Measurements from ENCODE around the gene BBS4. TPM values are rescaled to one million over a fixed set of nuclear protein-coding genes. Genes with fewer than 3 reads are reported as not detected.
"Not testable (repeated sequence)": the region's sequence is repeated elsewhere in the genome, so short reads cannot be mapped to it uniquely, and the experiment has no call there.

BBS4 gene
- total and polyA plus RNA-seq, 2 donors, result 15.7 to 20.7 TPM

DNA sequence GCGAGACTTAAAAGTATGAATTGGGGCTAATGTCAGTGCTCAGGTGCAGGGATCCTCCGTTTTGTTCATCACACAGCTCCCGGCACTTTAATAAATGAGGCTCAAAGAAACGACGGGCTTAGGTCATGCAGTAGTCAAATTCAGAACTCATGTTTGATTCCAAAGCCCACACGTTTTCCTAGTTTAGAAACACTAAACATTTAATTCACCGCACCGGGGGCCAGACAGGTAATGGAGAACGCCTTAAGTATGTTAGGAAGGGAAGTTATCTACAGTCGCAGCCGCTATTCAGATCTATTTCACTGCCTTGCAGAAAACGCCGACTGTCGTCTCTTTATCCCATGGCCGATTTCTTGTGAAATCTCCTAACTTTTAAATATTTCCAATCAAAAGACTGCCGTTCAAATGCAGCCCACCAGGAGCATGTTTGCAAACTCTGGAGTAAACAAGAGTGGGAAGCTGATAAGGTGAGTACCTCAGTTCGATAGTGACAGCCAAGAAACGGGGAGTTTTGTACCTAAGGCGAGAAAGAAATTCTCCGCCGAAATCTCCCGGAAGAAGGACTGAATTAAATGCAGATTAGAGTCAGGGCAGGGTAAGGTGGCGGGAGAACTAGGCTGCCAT is 594 bp upstream of the BBS4 start:
- Histone ChIP-seq H3K27me3 (ENCODE audit: control insufficient read depth in 2 of 2, insufficient read depth in 1 of 2, low read length in 1 of 2) (no peaks in the 10 kb centered on the region), H3K4me1 (ENCODE audit: control insufficient read depth in 2 of 2, insufficient read depth in 2 of 2, low read length in 2 of 2) (peaks cover 0 to 7% of the 10 kb centered on the region in 2 donors), H3K9me3 (ENCODE audit: control insufficient read depth in 2 of 2, insufficient read depth in 1 of 2, low read length in 1 of 2) (no peaks in the 10 kb centered on the region), H3K36me3 (ENCODE audit: control insufficient read depth in 2 of 2, insufficient read depth in 2 of 2, low read length in 1 of 2) (no peaks in the 10 kb centered on the region), H3K4me3 (ENCODE audit: low read length in 2 of 2) (peak overlapping the region; percentile 74 to 77), H3K27ac (ENCODE audit: low read depth in 1 of 2, low read length in 1 of 2) (peak overlapping the region; percentile 79 to 92)
- 28% methylated on average over 23 of the region's 23 CpGs for WGBS
- peak in 1 of 9 donors; percentile 5 for DNase-seq (ENCODE audit: low read depth in 6 of 9, low spot score in 9 of 9)

DNA sequence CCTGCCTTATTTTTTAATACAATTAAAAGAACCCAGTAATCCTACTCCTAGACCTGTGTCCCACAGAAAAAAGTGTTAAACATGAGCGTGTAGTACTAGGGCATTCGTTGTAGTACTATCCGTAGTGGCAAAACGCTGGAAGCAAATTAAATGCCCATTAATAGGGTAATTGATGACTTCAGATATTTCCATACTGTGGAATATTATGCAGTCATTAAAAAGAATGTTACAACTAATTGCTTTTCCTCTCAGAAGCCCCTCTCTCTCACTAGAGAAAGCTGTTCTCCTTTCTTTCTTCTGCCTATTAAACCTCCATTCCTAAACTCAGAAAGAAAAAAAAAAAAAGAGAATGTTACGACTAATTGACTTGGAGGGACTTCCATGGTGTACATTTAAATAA is 2.7 kb downstream of the BBS4 start:
- Histone ChIP-seq H3K27ac (ENCODE audit: low read depth in 1 of 2, low read length in 1 of 2) (no peak overlapping the region), H3K4me3 (ENCODE audit: low read length in 2 of 2) (no peak overlapping the region), H3K36me3 (ENCODE audit: control insufficient read depth in 2 of 2, insufficient read depth in 2 of 2, low read length in 1 of 2) (no peaks in the 10 kb centered on the region), H3K27me3 (ENCODE audit: control insufficient read depth in 2 of 2, insufficient read depth in 1 of 2, low read length in 1 of 2) (no peaks in the 10 kb centered on the region), H3K9me3 (ENCODE audit: control insufficient read depth in 2 of 2, insufficient read depth in 1 of 2, low read length in 1 of 2) (no peaks in the 10 kb centered on the region), H3K4me1 (ENCODE audit: control insufficient read depth in 2 of 2, insufficient read depth in 2 of 2, low read length in 2 of 2) (peaks cover 0 to 7% of the 10 kb centered on the region in 2 donors)
- DNase-seq (ENCODE audit: low read depth in 6 of 9, low spot score in 9 of 9), result no peak
- WGBS, result 98% methylated on average over 5 of the region's 5 CpGs

DNA sequence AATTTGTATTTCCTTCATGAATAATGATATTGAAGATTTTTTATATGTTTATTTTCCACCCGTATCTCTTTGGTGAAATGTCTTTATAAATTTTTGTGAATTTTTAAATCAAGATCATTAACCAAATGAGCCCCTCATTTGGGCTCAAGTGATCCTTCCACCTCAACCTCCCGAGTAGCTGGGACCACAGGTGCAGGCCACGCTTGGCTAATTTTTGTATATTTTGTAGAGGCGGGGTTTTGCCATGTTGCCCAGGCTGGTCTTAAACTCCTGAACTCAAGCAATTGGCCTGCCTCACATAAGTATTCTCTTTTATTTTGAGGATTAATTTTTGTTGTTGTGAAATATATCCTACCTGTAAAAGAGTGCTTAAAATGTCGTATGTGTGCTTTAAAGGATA is 4.9 kb downstream of the BBS4 start:
- no peaks in the 10 kb centered on the region for H3K9me3 ChIP-seq (ENCODE audit: control insufficient read depth in 2 of 2, insufficient read depth in 1 of 2, low read length in 1 of 2)
- H3K36me3 ChIP-seq (ENCODE audit: control insufficient read depth in 2 of 2, insufficient read depth in 2 of 2, low read length in 1 of 2), result no peaks in the 10 kb centered on the region
- no peak overlapping the region for H3K27ac ChIP-seq (ENCODE audit: low read depth in 1 of 2, low read length in 1 of 2)
- no peak overlapping the region for H3K4me3 ChIP-seq (ENCODE audit: low read length in 2 of 2)
- H3K4me1 ChIP-seq (ENCODE audit: control insufficient read depth in 2 of 2, insufficient read depth in 2 of 2, low read length in 2 of 2), result peaks cover 0 to 3% of the 10 kb centered on the region in 2 donors
- no peaks in the 10 kb centered on the region for H3K27me3 ChIP-seq (ENCODE audit: control insufficient read depth in 2 of 2, insufficient read depth in 1 of 2, low read length in 1 of 2)
- 95% methylated on average over 5 of the region's 5 CpGs for WGBS
- DNase-seq (ENCODE audit: low read depth in 6 of 9, low spot score in 9 of 9), result no peak

DNA sequence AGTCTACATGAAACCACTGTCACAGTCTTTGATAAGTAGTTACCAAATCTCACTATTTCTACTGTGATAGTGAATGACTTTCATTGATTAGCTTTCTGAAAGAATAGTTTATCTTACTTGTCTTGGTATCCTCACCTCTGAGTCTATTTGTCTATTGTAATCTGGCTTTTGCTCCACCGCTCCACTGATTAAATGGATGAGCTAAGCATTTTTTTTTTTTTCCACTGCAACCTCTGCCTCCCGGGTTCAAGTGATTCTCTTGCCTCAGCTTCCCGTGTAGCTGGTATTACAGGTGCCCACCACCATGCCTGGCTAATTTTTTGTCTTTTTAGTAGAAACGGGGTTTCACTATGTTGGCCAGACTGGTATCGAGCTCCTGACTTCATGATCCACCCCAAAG is 12.9 kb downstream of the BBS4 start:
- Histone ChIP-seq H3K9me3 (ENCODE audit: control insufficient read depth in 2 of 2, insufficient read depth in 1 of 2, low read length in 1 of 2) (no peaks in the 10 kb centered on the region), H3K4me3 (ENCODE audit: low read length in 2 of 2) (no peak overlapping the region), H3K4me1 (ENCODE audit: control insufficient read depth in 2 of 2, insufficient read depth in 2 of 2, low read length in 2 of 2) (no peaks in the 10 kb centered on the region), H3K27ac (ENCODE audit: low read depth in 1 of 2, low read length in 1 of 2) (no peak overlapping the region), H3K27me3 (ENCODE audit: control insufficient read depth in 2 of 2, insufficient read depth in 1 of 2, low read length in 1 of 2) (no peaks in the 10 kb centered on the region), H3K36me3 (ENCODE audit: control insufficient read depth in 2 of 2, insufficient read depth in 2 of 2, low read length in 1 of 2) (no peaks in the 10 kb centered on the region)
- DNase-seq (ENCODE audit: low read depth in 6 of 9, low spot score in 9 of 9), result no peak
- WGBS, result 98% methylated on average over 5 of the region's 5 CpGs

DNA sequence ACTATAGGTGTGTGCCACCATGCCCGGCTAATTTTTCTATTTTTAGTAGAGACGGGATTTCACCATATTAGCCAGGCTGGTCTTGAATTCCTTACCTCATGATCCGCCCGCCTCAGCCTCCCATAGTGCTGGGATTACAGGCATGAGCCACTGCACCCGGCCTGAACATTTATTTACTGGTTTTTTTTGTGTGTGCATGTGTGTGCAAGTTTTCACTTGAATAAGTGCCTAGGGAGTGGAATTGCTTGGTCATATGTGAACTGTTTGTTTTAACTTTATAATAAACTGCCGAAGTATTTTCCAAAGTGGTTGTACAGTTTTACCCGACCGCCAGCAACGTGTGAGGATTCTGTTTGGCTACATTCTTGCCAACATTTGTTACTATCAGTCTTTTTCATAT is 14.1 kb downstream of the BBS4 start:
- DNase-seq (ENCODE audit: low read depth in 6 of 9, low spot score in 9 of 9), result no peak
- no peaks in the 10 kb centered on the region for H3K36me3 ChIP-seq (ENCODE audit: control insufficient read depth in 2 of 2, insufficient read depth in 2 of 2, low read length in 1 of 2)
- H3K9me3 ChIP-seq (ENCODE audit: control insufficient read depth in 2 of 2, insufficient read depth in 1 of 2, low read length in 1 of 2), result no peaks in the 10 kb centered on the region
- no peak overlapping the region for H3K27ac ChIP-seq (ENCODE audit: low read depth in 1 of 2, low read length in 1 of 2)
- H3K4me1 ChIP-seq (ENCODE audit: control insufficient read depth in 2 of 2, insufficient read depth in 2 of 2, low read length in 2 of 2), result no peaks in the 10 kb centered on the region
- H3K27me3 ChIP-seq (ENCODE audit: control insufficient read depth in 2 of 2, insufficient read depth in 1 of 2, low read length in 1 of 2), result no peaks in the 10 kb centered on the region
- 98% methylated on average over 9 of the region's 9 CpGs for WGBS
- H3K4me3 ChIP-seq (ENCODE audit: low read length in 2 of 2), result no peak overlapping the region

DNA sequence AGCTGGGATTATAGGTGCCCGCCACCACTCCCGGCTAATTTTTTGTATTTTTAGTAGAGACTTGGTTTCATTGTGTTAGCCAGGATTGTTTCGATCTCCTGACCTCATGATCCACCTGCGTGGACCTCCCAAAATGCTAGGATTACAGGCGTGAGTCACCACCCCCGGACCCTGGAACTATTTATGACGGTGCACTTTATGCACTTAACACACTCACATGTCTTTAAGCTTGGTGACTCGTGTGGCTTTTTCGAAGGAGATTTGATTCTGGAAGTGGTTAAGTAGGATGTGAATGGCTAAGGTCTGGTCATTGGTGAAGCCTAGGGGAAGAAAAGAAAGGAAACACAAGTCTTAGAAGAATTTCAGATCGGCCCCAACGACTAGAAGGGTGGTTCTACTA is 20.3 kb downstream of the BBS4 start:
- Histone ChIP-seq H3K27ac (ENCODE audit: low read depth in 1 of 2, low read length in 1 of 2) (no peak overlapping the region), H3K9me3 (ENCODE audit: control insufficient read depth in 2 of 2, insufficient read depth in 1 of 2, low read length in 1 of 2) (no peaks in the 10 kb centered on the region), H3K4me1 (ENCODE audit: control insufficient read depth in 2 of 2, insufficient read depth in 2 of 2, low read length in 2 of 2) (no peaks in the 10 kb centered on the region), H3K4me3 (ENCODE audit: low read length in 2 of 2) (no peak overlapping the region), H3K27me3 (ENCODE audit: control insufficient read depth in 2 of 2, insufficient read depth in 1 of 2, low read length in 1 of 2) (no peaks in the 10 kb centered on the region), H3K36me3 (ENCODE audit: control insufficient read depth in 2 of 2, insufficient read depth in 2 of 2, low read length in 1 of 2) (no peaks in the 10 kb centered on the region)
- WGBS, result 97% methylated on average over 11 of the region's 11 CpGs
- DNase-seq (ENCODE audit: low read depth in 6 of 9, low spot score in 9 of 9), result no peak

DNA sequence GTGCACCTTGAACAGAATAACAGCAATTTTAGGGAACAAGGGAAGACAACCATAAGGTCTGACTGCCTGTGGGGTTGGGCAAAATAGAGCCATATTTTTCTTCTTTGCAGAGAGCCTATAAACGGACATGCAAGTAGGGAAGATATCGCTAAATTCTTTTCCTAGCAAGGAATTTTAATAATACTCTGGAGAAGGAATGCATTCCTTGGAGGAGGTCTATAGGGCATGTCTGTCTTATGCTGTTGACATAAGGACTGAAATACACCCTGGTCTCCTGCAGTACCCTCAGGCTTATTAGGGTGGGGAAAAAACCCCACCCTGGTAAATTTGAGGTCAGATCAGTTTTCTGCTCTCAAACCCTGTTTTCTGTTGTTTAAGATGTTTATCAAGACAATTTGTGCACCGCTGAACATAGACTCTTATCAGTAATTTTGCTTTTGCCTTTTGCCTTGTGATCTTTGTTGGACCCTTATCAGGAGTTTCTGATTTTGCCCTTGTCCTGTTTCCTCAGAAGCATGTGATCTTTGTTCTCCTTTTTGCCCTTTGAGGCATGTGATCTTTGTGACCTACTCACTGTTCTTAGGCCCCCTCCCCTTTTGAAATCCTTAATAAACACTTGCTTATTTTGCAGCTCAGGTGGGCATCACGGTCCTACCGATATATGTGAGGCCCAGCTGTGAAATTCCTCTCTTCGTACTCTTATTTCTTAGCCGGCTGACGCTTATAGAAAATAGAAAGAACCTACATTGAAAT is 22.7 kb downstream of the BBS4 start:
- not testable (repeated sequence) for DNase-seq (ENCODE audit: low read depth in 6 of 9, low spot score in 9 of 9); H3K27me3 ChIP-seq (ENCODE audit: control insufficient read depth in 2 of 2, insufficient read depth in 1 of 2, low read length in 1 of 2); H3K36me3 ChIP-seq (ENCODE audit: control insufficient read depth in 2 of 2, insufficient read depth in 2 of 2, low read length in 1 of 2); H3K27ac ChIP-seq (ENCODE audit: low read depth in 1 of 2, low read length in 1 of 2); H3K4me3 ChIP-seq (ENCODE audit: low read length in 2 of 2); H3K9me3 ChIP-seq (ENCODE audit: control insufficient read depth in 2 of 2, insufficient read depth in 1 of 2, low read length in 1 of 2); H3K4me1 ChIP-seq (ENCODE audit: control insufficient read depth in 2 of 2, insufficient read depth in 2 of 2, low read length in 2 of 2)
- 91% methylated on average over 8 of the region's 8 CpGs for WGBS

DNA sequence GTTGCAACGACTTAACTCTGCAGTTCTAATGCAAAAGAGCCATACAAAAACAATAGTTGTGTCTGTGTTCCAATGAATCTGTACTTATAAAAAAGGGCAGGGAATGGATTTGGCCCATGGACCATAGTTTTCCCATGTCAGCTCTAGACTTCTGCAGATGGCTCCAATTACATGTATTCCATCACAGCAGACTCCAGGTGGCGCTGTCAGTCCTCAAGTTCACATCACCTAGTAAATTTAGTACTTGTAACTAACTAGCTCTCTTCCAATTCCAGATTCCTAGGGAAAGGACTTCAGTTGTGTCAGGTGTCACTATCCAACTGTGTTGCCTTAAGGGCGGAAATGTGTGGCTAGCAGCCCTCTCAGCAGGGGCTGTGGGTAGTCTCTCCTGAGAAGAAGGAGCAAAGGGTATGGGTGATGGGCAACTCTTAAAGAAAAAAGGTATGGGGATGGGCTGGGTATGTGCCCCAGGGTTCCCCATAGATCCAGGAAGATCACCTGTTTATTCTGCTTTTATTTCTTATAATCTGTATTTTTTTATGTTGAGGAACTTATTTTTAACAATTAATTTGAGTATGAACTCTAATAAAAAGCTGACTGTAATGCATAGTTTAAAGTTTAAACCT is 36.2 kb downstream of the BBS4 start:
- Histone ChIP-seq H3K36me3 (ENCODE audit: control insufficient read depth in 2 of 2, insufficient read depth in 2 of 2, low read length in 1 of 2) (peaks cover 6 to 8% of the 10 kb centered on the region in 2 donors), H3K27ac (ENCODE audit: low read depth in 1 of 2, low read length in 1 of 2) (no peak overlapping the region), H3K4me1 (ENCODE audit: control insufficient read depth in 2 of 2, insufficient read depth in 2 of 2, low read length in 2 of 2) (no peaks in the 10 kb centered on the region), H3K27me3 (ENCODE audit: control insufficient read depth in 2 of 2, insufficient read depth in 1 of 2, low read length in 1 of 2) (no peaks in the 10 kb centered on the region), H3K4me3 (ENCODE audit: low read length in 2 of 2) (no peak overlapping the region), H3K9me3 (ENCODE audit: control insufficient read depth in 2 of 2, insufficient read depth in 1 of 2, low read length in 1 of 2) (no peaks in the 10 kb centered on the region)
- DNase-seq (ENCODE audit: low read depth in 6 of 9, low spot score in 9 of 9), result peak; percentile 9 to 70 (median 51)
- WGBS, result 41% methylated on average over 3 of the region's 3 CpGs

DNA sequence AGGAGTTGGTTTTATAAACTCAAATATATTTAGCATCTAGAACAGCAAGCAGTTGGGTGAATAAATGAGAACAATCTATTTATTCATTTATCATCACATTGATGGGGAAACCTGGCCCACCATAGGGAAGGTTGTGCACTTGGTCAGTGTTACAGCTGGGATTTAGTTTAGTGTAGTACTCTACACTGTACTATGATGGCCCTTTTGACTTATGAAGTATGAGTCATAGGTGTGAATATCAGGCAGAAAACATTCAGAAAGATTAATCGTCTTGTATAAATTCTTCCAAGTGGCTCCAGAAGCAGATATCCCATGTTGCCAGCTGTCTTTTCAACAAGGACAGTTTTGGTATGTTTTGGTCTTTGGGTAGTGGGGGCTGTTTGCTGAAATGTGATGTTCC is 38.0 kb downstream of the BBS4 start:
- Histone ChIP-seq H3K27ac (ENCODE audit: low read depth in 1 of 2, low read length in 1 of 2) (no peak overlapping the region), H3K27me3 (ENCODE audit: control insufficient read depth in 2 of 2, insufficient read depth in 1 of 2, low read length in 1 of 2) (no peaks in the 10 kb centered on the region), H3K4me1 (ENCODE audit: control insufficient read depth in 2 of 2, insufficient read depth in 2 of 2, low read length in 2 of 2) (no peaks in the 10 kb centered on the region), H3K9me3 (ENCODE audit: control insufficient read depth in 2 of 2, insufficient read depth in 1 of 2, low read length in 1 of 2) (no peaks in the 10 kb centered on the region), H3K36me3 (ENCODE audit: control insufficient read depth in 2 of 2, insufficient read depth in 2 of 2, low read length in 1 of 2) (peaks cover 2 to 8% of the 10 kb centered on the region in 2 donors), H3K4me3 (ENCODE audit: low read length in 2 of 2) (no peak overlapping the region)
- no peak for DNase-seq (ENCODE audit: low read depth in 6 of 9, low spot score in 9 of 9)
- WGBS, result 97% methylated on average over 1 of the region's 1 CpG

Data from thymus (tissue), 11 donors.